Coronary artery (tissue), 2 donors: ENCODE results near the gene OPA3.

Source experiments
- DNase-seq: peaks from one replicate; pipeline ENCODE4 v3.0.0-alpha.2; 2017; ENCODE audit warnings: low spot score
- H3K27ac ChIP-seq, 2 donors: fragments of 200-600 bp; sonication (generic); one replicate each; pipeline ENCODE4 v1.5.1; 2016 to 2019
- H3K4me3 ChIP-seq: fragments of 200-600 bp; sonication (generic); 2 replicates; pipeline ENCODE4 v1.5.1; 2016; ENCODE audit warnings: mild to moderate bottlenecking, moderate library complexity
- CTCF ChIP-seq: fragments of 200-600 bp; sonication (generic); IDR thresholded peaks from one replicate; pipeline ENCODE4 v1.5.1; 2019; ENCODE audit warnings: antibody characterized with exemption

The OPA3 gene

GRCh38 chr19:45601524-45602374, 17.1 kb upstream of the OPA3 start, which contains the start of gene GPR4:
GPR4 (minus strand) TSS chr19:45602212; CDS start chr19:45591866, 10,346 bp downstream.
- Histone ChIP-seq H3K27ac (peak within 1 kb of the TSS in 1 of 2 donors; percentile 58), H3K4me3 (peak within 1 kb of the TSS; percentile 58)
- no peak for TF ChIP-seq CTCF
- DNase-seq = no peak

- no peak for DNase-seq
- no peak for TF ChIP-seq CTCF
- peak overlapping the region in 1 of 2 donors; percentile 58 for H3K27ac ChIP-seq
- peak overlapping the region; percentile 58 for H3K4me3 ChIP-seq
These were observed 16.5 kb upstream of the OPA3 start for GRCh38 chr19:45601115-45601514.

GRCh38 chr19:45600340-45600885, 15.8 kb upstream of the OPA3 start:
- Histone ChIP-seq H3K27ac (peak overlapping the region in 1 of 2 donors; percentile 58), H3K4me3 (peak overlapping the region; percentile 58)
- no peak for DNase-seq

GRCh38 chr19:45599286-45599685, 14.7 kb upstream of the OPA3 start:
- no peak for DNase-seq
- H3K4me3 ChIP-seq = peak overlapping the region; percentile 35
- no peak for TF ChIP-seq CTCF
- H3K27ac ChIP-seq = peak overlapping the region in 1 of 2 donors; percentile 38

More at GRCh38 chr19:45600340-45600885, 15.8 kb upstream of the OPA3 start:
- TF ChIP-seq CTCF = no peak

GRCh38 chr19:45598267-45599001, 13.8 kb upstream of the OPA3 start:
- H3K4me3 ChIP-seq = peak overlapping the region; percentile 61
- TF ChIP-seq CTCF = no peak
- peak overlapping the region in 1 of 2 donors; percentile 63 for H3K27ac ChIP-seq
- no peak for DNase-seq

- no peak for TF ChIP-seq CTCF
- peak overlapping the region in 1 of 2 donors; percentile 63 for H3K27ac ChIP-seq
- no peak for DNase-seq
- peak overlapping the region; percentile 61 for H3K4me3 ChIP-seq
These were observed 13.0 kb upstream of the OPA3 start for GRCh38 chr19:45597425-45598111.
